Calu3 (cell line): ENCODE data around the gene FOXP1. TPM values are rescaled to one million over a fixed set of nuclear protein-coding genes. Genes with fewer than 3 reads are reported as not detected.
A peak's percentile ranks its signal among the peaks of the same experiment; 100 is the strongest.

ENCODE experiments used
- BruUV-seq: library from RNA; stranded (reverse); fragments of 400-500 nt; replicated peaks from 2 replicates; lab custom pipeline; 2021; lab: Mats Ljungman, UMichigan
- CTCF ChIA-PET: fragments of 300-600 bp; sonication (Branson Sonifier 250); formaldehyde crosslinking; loops from one replicate; lab custom pipeline; 2022; ENCODE audit warnings: antibody characterized with exemption; lab: Charles Lee
- DNase-seq: peaks from one replicate; pipeline ENCODE4 v3.0.0; 2022
- H3K27ac Mint-ChIP-seq: one replicate; pipeline ENCODE4 v1.8.0; 2022; ENCODE audit warnings: mixed read lengths; ENCODE audit not compliant: unreplicated experiment
- H3K27me3 Mint-ChIP-seq: one replicate; pipeline ENCODE4 v1.8.0; 2022; ENCODE audit warnings: mixed read lengths; ENCODE audit not compliant: unreplicated experiment
- H3K36me3 Mint-ChIP-seq: one replicate; pipeline ENCODE4 v1.8.0; 2022; ENCODE audit warnings: mild to moderate bottlenecking, moderate library complexity, mixed read lengths; ENCODE audit not compliant: insufficient read depth, unreplicated experiment
- H3K4me1 Mint-ChIP-seq: one replicate; pipeline ENCODE4 v1.8.0; 2022; ENCODE audit warnings: mild to moderate bottlenecking, low read depth, mixed read lengths; ENCODE audit not compliant: unreplicated experiment
- H3K4me3 Mint-ChIP-seq: one replicate; pipeline ENCODE4 v1.8.0; 2022; ENCODE audit warnings: mild to moderate bottlenecking, low read depth, moderate library complexity, mixed read lengths; ENCODE audit not compliant: unreplicated experiment
- H3K9me3 Mint-ChIP-seq: one replicate; pipeline ENCODE4 v1.8.0; 2022; ENCODE audit warnings: low read depth, mixed read lengths; ENCODE audit not compliant: unreplicated experiment
- CTCF ChIP-seq: fragments of 200-600 bp; IDR thresholded peaks from one replicate; pipeline ENCODE4 v1.8.0; 2022; ENCODE audit warnings: antibody characterized with exemption; ENCODE audit not compliant: unreplicated experiment
- intact Hi-C: fragments of 100-400 bp; cut with micrococcal nuclease; formaldehyde crosslinking; loops from one replicate; pipeline ENCODE4 v1.10.0; 2022; ENCODE audit not compliant: unreplicated experiment
- total RNA-seq: library from RNA; stranded (reverse); gene quantifications from 2 replicates; pipeline ENCODE4 v1.2.3, GENCODE V29; 2022

FOXP1 gene
- total RNA-seq, 1 experiment from 2014 or later = 82.8 TPM

- Mint-ChIP-seq H3K36me3 (no peaks in the 10 kb centered on the region), H3K9me3 (no peaks in the 10 kb centered on the region), H3K4me3 (no peak overlapping the region), H3K27me3 (no peaks in the 10 kb centered on the region), H3K4me1 (peaks cover 15% of the 10 kb centered on the region), H3K27ac (no peak overlapping the region)
- CTCF ChIA-PET = interaction anchor here (0.8 kb wide), 1 partner anchor 8 kb away, joined by 3 read pairs; no protein-coding TSS in a partner anchor
- intact Hi-C loops = no loop called here
- no TSS peak for BruUV-seq
- no peak for DNase-seq
- TF ChIP-seq CTCF = no peak
These were observed 77.7 kb downstream of the FOXP1 start for GRCh38 chr3:71505767-71506350.

GRCh38 chr3:71504250-71505036, 79.1 kb downstream of the FOXP1 start:
- CTCF ChIA-PET = no interaction called here
- TF ChIP-seq CTCF = no peak
- intact Hi-C loops = no loop called here
- peak; percentile 19 for DNase-seq
- H3K9me3 Mint-ChIP-seq = no peaks in the 10 kb centered on the region
- H3K27ac Mint-ChIP-seq = peak overlapping the region; percentile 85
- no peaks in the 10 kb centered on the region for H3K27me3 Mint-ChIP-seq
- H3K4me3 Mint-ChIP-seq = no peak overlapping the region
- H3K36me3 Mint-ChIP-seq = no peaks in the 10 kb centered on the region
- H3K4me1 Mint-ChIP-seq = peaks cover 15% of the 10 kb centered on the region
- no TSS peak for BruUV-seq

DNA sequence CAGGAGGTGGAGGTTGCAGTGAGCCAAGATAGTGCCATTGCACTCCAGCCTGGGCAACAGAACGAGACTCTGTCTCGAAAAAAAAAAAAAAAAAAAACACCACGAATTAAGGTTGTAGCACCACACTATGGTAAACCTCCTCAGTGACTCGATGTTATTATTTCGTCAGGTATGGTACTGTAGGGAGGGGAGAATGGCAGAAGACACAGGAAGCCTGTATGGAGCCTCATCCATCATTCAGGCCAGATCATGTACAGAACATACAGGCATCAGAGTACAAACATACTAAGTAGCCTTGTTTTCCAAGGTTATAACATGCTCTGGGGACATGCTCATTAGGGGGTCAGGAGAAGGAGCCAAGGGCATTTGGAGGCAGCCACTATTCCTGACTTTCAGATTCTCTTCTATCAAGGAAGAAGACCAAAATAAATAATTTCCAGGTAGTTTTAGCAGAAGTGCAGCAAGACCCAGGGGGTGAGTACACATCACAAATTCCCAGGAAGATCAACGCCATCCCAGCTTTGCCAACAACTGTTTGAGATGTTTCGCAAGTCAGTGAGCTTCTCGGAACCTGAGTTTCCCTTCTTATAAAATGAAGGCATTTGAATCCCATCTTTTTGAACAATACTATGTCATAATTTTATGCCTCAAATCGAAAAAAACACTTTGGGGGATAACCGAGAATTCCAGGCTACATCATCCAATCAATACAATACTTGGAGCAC, 79.8 kb downstream of the FOXP1 start:
- no TSS peak for BruUV-seq
- no peaks in the 10 kb centered on the region for H3K36me3 Mint-ChIP-seq
- no peak for TF ChIP-seq CTCF
- CTCF ChIA-PET = no interaction called here
- no peaks in the 10 kb centered on the region for H3K9me3 Mint-ChIP-seq
- intact Hi-C loops = no loop called here
- H3K27me3 Mint-ChIP-seq = no peaks in the 10 kb centered on the region
- no peak for DNase-seq
- H3K4me3 Mint-ChIP-seq = no peak overlapping the region
- H3K4me1 Mint-ChIP-seq = peaks cover 15% of the 10 kb centered on the region
- H3K27ac Mint-ChIP-seq = peak overlapping the region; percentile 85

DNA sequence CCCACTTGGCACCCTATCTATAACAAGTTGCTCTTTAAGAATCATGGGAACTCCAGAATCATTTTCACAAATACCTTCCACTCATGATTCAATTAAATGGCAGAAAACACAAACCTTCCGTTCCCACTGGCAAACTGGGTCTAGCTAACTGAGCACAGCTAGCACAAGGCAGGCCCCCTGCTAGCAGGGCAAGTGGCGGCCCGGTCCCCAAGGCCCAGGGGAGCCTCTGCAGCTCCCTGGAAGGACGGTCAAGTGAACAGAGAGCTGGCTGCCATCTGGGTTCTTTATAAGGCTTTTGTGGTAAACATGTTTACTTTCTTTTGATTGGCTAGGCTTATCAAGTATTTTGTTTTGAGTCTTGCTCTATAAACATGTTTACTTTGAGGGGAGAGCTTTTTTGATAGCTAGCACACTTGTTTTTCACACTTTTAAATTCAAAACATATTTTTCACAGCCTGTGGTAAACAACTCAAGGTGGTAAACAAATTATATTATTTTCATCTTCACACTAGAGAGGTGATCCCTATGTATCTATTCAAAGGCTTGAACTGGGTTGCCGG, 81.4 kb downstream of the FOXP1 start:
- BruUV-seq = no TSS peak
- Mint-ChIP-seq H3K4me1 (peaks cover 15% of the 10 kb centered on the region), H3K36me3 (no peaks in the 10 kb centered on the region), H3K4me3 (no peak overlapping the region), H3K9me3 (no peaks in the 10 kb centered on the region), H3K27me3 (no peaks in the 10 kb centered on the region), H3K27ac (no peak overlapping the region)
- CTCF ChIA-PET = no interaction called here
- intact Hi-C loops = no loop called here
- DNase-seq = no peak
- TF ChIP-seq CTCF = no peak
